Osteoblast (primary cell): ENCODE measurements around the gene CFAP99. TPM values are rescaled to one million over a fixed set of nuclear protein-coding genes. Genes with fewer than 3 reads are reported as not detected.

Experiments
- DNase-seq: peaks from one replicate; pipeline ENCODE4 v3.0.0; 2011; ENCODE audit warnings: low spot score, mixed read lengths; ENCODE audit not compliant: insufficient read length; ENCODE audit errors: missing footprints
- H2AFZ ChIP-seq: 2 replicates; pipeline ENCODE4 v1.6.0; 2011; ENCODE audit warnings: mild to moderate bottlenecking, low read length
- H3K27ac ChIP-seq: 2 replicates; pipeline ENCODE4 v1.5.1; 2011; ENCODE audit warnings: mild to moderate bottlenecking, low read depth, low read length, moderate library complexity
- H3K27me3 ChIP-seq: 2 replicates; pipeline ENCODE4 v1.6.0; 2012; ENCODE audit warnings: mild to moderate bottlenecking, control low read depth, inconsistent platforms, low read length, moderate library complexity; ENCODE audit not compliant: insufficient read depth
- H3K36me3 ChIP-seq: 2 replicates; pipeline ENCODE4 v1.5.1; 2011; ENCODE audit warnings: mild to moderate bottlenecking, low read length, control low read depth, moderate library complexity; ENCODE audit not compliant: insufficient read depth
- H3K4me1 ChIP-seq: 2 replicates; pipeline ENCODE4 v1.5.1; 2011; ENCODE audit warnings: mild to moderate bottlenecking, low read length, control low read depth, moderate library complexity; ENCODE audit not compliant: insufficient read depth
- H3K4me2 ChIP-seq: 2 replicates; pipeline ENCODE4 v1.6.0; 2011; ENCODE audit warnings: mild to moderate bottlenecking, low read length; ENCODE audit not compliant: insufficient read depth
- H3K4me3 ChIP-seq: fragments of 200-600 bp; sonication (generic); 3 replicates; pipeline ENCODE4 v1.5.1; 2012; ENCODE audit warnings: mild to moderate bottlenecking, low read length, inconsistent platforms; ENCODE audit not compliant: insufficient read depth
- H3K79me2 ChIP-seq: 2 replicates; pipeline ENCODE4 v1.6.0; 2012; ENCODE audit warnings: mild to moderate bottlenecking, low read length, control low read depth, inconsistent platforms; ENCODE audit not compliant: insufficient read depth
- H3K9me3 ChIP-seq: 2 replicates; pipeline ENCODE4 v1.5.1; 2011; ENCODE audit warnings: low read depth, low read length, control low read depth
- H4K20me1 ChIP-seq: 2 replicates; pipeline ENCODE4 v1.6.0; 2012; ENCODE audit warnings: mild to moderate bottlenecking, low read length, control low read depth; ENCODE audit not compliant: insufficient read depth
- total RNA-seq: library from RNA; depleted of rRNA; stranded (reverse); fragments of >200 nt; gene quantifications from 2 replicates; pipeline ENCODE4 v1.2.3, GENCODE V29; 2012
- TF ChIP-seq, protein P1 (sequence below): IDR thresholded peaks from 2 replicates; pipeline ENCODE4 v1.5.1; 2011; ENCODE audit warnings: mild to moderate bottlenecking, low read depth, low read length, moderate library complexity; ENCODE audit errors: extremely low read depth

Gene CFAP99
- total RNA-seq, 1 donor, result under 0.01 TPM

DNA sequence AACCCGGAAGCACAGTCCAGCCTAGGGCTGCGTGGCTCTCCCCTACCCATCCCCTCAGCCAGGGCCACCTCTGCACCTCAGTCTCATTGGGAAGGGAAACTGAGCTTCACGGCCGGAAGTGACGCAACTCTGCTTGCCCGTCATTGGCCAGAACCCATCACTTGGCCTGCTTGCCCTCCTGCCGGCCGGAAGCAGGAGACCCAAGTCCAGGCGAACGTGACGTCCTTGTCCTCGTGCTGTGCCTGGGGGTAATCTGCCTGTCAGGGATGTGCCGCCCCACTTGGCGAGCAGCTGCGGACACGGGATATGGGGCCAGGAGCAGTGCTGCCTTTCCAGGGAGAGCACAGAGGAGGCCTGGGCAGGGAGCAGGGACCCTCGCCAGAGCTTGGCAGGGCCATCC lies 31.5 kb upstream of the CFAP99 start:
- Histone ChIP-seq H2AFZ (no peak overlapping the region), H3K27me3 (peaks cover 17% of the 10 kb centered on the region), H3K79me2 (no peaks in the 10 kb centered on the region), H3K4me2 (no peak overlapping the region), H3K9me3 (no peaks in the 10 kb centered on the region), H4K20me1 (no peaks in the 10 kb centered on the region), H3K4me1 (no peaks in the 10 kb centered on the region), H3K4me3 (no peak overlapping the region), H3K27ac (no peak overlapping the region), H3K36me3 (no peaks in the 10 kb centered on the region)
- peak; percentile 61 for DNase-seq
- TF ChIP-seq, protein P1, sequence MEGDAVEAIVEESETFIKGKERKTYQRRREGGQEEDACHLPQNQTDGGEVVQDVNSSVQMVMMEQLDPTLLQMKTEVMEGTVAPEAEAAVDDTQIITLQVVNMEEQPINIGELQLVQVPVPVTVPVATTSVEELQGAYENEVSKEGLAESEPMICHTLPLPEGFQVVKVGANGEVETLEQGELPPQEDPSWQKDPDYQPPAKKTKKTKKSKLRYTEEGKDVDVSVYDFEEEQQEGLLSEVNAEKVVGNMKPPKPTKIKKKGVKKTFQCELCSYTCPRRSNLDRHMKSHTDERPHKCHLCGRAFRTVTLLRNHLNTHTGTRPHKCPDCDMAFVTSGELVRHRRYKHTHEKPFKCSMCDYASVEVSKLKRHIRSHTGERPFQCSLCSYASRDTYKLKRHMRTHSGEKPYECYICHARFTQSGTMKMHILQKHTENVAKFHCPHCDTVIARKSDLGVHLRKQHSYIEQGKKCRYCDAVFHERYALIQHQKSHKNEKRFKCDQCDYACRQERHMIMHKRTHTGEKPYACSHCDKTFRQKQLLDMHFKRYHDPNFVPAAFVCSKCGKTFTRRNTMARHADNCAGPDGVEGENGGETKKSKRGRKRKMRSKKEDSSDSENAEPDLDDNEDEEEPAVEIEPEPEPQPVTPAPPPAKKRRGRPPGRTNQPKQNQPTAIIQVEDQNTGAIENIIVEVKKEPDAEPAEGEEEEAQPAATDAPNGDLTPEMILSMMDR, result no peak

DNA sequence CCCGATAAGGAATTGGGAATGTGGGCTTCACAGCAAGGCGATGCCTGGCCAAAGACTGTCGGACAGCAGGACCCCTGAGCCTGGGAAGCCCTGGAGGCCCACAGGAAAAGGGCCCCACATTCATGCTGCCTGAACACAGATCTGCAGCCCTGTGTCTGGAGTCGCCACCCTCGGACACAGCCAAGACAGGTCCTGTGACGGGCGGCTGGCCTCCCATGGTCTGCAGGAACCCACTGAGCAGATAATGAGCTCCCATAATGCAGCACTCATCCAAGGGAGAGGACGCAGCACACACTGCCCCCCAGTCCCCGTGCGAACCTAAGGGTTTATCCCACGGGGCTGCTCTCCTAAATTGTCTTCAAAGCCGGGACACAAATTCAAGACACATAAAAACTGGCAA lies 30.9 kb upstream of the CFAP99 start:
- TF ChIP-seq, protein P1, result no peak
- Histone ChIP-seq H3K27ac (no peak overlapping the region), H3K9me3 (no peaks in the 10 kb centered on the region), H3K36me3 (no peaks in the 10 kb centered on the region), H3K4me3 (no peak overlapping the region), H2AFZ (no peak overlapping the region), H3K4me1 (no peaks in the 10 kb centered on the region), H4K20me1 (no peaks in the 10 kb centered on the region), H3K27me3 (peaks cover 19% of the 10 kb centered on the region), H3K4me2 (no peak overlapping the region), H3K79me2 (no peaks in the 10 kb centered on the region)
- DNase-seq, result peak; percentile 48

DNA sequence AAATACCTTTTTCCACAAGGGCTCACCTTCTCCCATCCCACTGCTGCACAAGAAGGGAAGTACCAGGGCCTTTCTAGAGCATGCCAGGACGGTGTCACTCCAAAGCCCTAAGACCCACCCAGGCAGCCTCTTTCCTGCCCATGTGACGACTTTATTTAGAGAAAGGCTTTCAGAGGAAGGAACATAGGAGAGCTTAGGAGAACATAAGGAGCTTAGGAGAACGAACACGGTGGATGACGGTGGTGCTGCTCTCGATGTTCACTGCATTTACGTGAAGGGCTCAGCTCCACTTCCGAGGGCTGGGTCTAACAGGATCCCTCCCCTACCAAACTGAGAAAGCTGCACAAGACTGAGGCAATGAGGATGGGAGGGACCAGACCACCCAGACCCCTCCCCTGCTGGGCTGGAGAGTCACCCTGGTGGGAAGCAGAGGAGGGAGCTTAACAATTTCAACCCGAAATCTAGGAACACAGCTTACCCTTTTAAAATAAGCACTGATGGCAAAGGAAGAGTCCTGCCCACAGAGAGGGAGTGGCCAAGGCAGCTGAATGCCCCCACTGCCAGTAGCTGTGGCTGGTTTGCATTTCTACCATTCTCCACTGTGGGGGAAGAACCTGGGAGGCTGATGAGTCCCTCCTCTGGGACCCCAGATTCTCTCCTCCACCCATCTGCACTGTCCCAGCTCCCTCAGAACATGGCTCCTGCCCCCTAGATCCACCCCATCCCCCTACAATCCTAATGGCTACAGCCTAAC lies 30.1 kb upstream of the CFAP99 start:
- TF ChIP-seq, protein P1, result no peak
- DNase-seq, result peak; percentile 80
- Histone ChIP-seq H3K4me3 (no peak overlapping the region), H2AFZ (peak overlapping the region; percentile 31), H3K4me1 (no peaks in the 10 kb centered on the region), H3K79me2 (no peaks in the 10 kb centered on the region), H3K36me3 (no peaks in the 10 kb centered on the region), H3K9me3 (no peaks in the 10 kb centered on the region), H3K27ac (no peak overlapping the region), H3K27me3 (peaks cover 27% of the 10 kb centered on the region), H3K4me2 (peak overlapping the region; percentile 37), H4K20me1 (no peaks in the 10 kb centered on the region)

DNA sequence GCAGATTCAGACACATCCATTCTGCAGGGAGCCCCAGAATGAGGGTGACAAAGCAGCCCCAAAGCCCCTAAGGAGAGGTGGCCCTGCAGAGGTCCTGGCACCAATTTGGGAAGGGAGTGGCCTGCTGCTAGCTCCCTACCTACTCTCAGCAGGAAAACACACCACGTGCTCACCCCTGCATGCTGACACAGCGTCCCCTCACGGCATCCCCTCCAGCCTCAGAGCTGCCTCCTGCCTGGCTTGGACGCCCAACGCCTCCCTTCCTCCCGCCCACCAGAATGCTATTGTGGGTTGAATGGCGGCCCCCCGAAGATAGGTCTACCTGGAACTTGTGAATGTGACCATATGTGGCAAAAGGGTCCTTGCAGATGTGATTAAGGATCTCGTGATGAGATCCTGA lies 29.1 kb upstream of the CFAP99 start:
- Histone ChIP-seq H3K36me3 (no peaks in the 10 kb centered on the region), H2AFZ (no peak overlapping the region), H4K20me1 (no peaks in the 10 kb centered on the region), H3K4me1 (no peaks in the 10 kb centered on the region), H3K9me3 (no peaks in the 10 kb centered on the region), H3K27ac (no peak overlapping the region), H3K27me3 (peaks cover 36% of the 10 kb centered on the region), H3K4me2 (no peak overlapping the region), H3K79me2 (no peaks in the 10 kb centered on the region), H3K4me3 (no peak overlapping the region)
- TF ChIP-seq, protein P1, result no peak
- DNase-seq, result peak; percentile 26
